ENCODE results near the gene PMPCA.

PMPCA gene

GRCh38 chr9:136416914-136417313, 6.5 kb downstream of the PMPCA start:
- no peak for DNase-seq (ENCODE audit: low read depth)
- TF ChIP-seq CTCF (conservative IDR thresholded peaks at IDR 0.05; ENCODE audit: low read length), result no peak
- H3K4me3 ChIP-seq (ENCODE audit: low read length), result no peak overlapping the region

GRCh38 chr9:136418182-136419091, 8.0 kb downstream of the PMPCA start:
- H3K4me3 ChIP-seq (ENCODE audit: low read length), result no peak overlapping the region
- no peak for TF ChIP-seq CTCF (conservative IDR thresholded peaks at IDR 0.05; ENCODE audit: low read length)
- no peak for DNase-seq (ENCODE audit: low read depth)

GRCh38 chr9:136419092-136419420, 8.6 kb downstream of the PMPCA start:
- no peak overlapping the region for H3K4me3 ChIP-seq (ENCODE audit: low read length)
- TF ChIP-seq CTCF (conservative IDR thresholded peaks at IDR 0.05; ENCODE audit: low read length), result no peak
- no peak for DNase-seq (ENCODE audit: low read depth)

GRCh38 chr9:136421791-136422190, 11.3 kb downstream of the PMPCA start:
- no peak for DNase-seq (ENCODE audit: low read depth)
- TF ChIP-seq CTCF (conservative IDR thresholded peaks at IDR 0.05; ENCODE audit: low read length), result no peak
- H3K4me3 ChIP-seq (ENCODE audit: low read length), result no peak overlapping the region

- DNase-seq (ENCODE audit: low read depth), result no peak
- no peak overlapping the region for H3K4me3 ChIP-seq (ENCODE audit: low read length)
- no peak for TF ChIP-seq CTCF (conservative IDR thresholded peaks at IDR 0.05; ENCODE audit: low read length)
Observed at GRCh38 chr9:136422876-136423275, 12.4 kb downstream of the PMPCA start.

GRCh38 chr9:136423432-136424146, 13.1 kb downstream of the PMPCA start:
- H3K4me3 ChIP-seq (ENCODE audit: low read length), result no peak overlapping the region
- no peak for DNase-seq (ENCODE audit: low read depth)
- TF ChIP-seq CTCF (conservative IDR thresholded peaks at IDR 0.05; ENCODE audit: low read length), result no peak

Data from AG10803 (cell line).